Nephron progenitor cell (in vitro differentiated cells): ENCODE measurements around the gene EPHB1.

Source experiments
- DNase-seq: peaks from one replicate; pipeline ENCODE4 v3.0.0; 2021
- H3K27ac Mint-ChIP-seq: 2 replicates; pipeline ENCODE4 v1.8.0; 2021; ENCODE audit warnings: mild to moderate bottlenecking, moderate library complexity, mixed read lengths
- H3K27me3 Mint-ChIP-seq: 2 replicates; pipeline ENCODE4 v1.8.0; 2021; ENCODE audit warnings: mild to moderate bottlenecking, low read depth, mixed read lengths; ENCODE audit not compliant: poor library complexity
- H3K36me3 Mint-ChIP-seq: 2 replicates; pipeline ENCODE4 v1.8.0; 2021; ENCODE audit warnings: low read depth, mixed read lengths
- H3K4me1 Mint-ChIP-seq: 2 replicates; pipeline ENCODE4 v1.8.0; 2021; ENCODE audit warnings: mixed read lengths
- H3K4me3 Mint-ChIP-seq: 2 replicates; pipeline ENCODE4 v1.8.0; 2021; ENCODE audit warnings: mild to moderate bottlenecking, moderate library complexity, mixed read lengths
- H3K9me3 Mint-ChIP-seq: 2 replicates; pipeline ENCODE4 v1.8.0; 2021; ENCODE audit warnings: mild to moderate bottlenecking, moderate library complexity, mixed read lengths
- TF ChIP-seq, protein P1 (sequence below): fragments of 200-600 bp; sonication (generic); IDR thresholded peaks from 2 replicates; pipeline ENCODE4 v1.5.0; 2021; ENCODE audit warnings: antibody characterized with exemption

The EPHB1 gene

DNA sequence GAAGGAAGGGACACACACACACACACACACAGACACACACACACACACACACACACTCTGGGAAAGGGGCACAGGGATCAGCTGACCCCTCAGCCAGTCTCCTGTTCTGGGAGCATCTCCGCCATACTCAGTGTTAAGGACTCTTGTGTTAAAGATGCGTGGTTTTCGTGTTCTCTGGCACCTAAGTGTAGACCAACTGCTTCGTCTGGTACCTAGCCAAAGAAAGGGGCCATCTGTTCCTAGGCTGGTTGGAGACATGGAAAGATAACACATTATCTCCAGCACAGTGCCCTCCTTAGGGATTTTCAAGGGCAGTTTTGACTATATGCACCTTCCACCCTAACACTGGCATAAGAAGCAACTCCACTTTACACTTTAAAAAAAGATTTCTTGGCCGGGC is 65.1 kb downstream of the EPHB1 start:
- Mint-ChIP-seq H3K27me3 (peaks cover 7% of the 10 kb centered on the region), H3K27ac (no peak overlapping the region), H3K4me1 (peaks cover 28% of the 10 kb centered on the region), H3K4me3 (no peak overlapping the region), H3K36me3 (no peaks in the 10 kb centered on the region), H3K9me3 (no peaks in the 10 kb centered on the region)
- TF ChIP-seq, protein P1, sequence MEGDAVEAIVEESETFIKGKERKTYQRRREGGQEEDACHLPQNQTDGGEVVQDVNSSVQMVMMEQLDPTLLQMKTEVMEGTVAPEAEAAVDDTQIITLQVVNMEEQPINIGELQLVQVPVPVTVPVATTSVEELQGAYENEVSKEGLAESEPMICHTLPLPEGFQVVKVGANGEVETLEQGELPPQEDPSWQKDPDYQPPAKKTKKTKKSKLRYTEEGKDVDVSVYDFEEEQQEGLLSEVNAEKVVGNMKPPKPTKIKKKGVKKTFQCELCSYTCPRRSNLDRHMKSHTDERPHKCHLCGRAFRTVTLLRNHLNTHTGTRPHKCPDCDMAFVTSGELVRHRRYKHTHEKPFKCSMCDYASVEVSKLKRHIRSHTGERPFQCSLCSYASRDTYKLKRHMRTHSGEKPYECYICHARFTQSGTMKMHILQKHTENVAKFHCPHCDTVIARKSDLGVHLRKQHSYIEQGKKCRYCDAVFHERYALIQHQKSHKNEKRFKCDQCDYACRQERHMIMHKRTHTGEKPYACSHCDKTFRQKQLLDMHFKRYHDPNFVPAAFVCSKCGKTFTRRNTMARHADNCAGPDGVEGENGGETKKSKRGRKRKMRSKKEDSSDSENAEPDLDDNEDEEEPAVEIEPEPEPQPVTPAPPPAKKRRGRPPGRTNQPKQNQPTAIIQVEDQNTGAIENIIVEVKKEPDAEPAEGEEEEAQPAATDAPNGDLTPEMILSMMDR, result no peak
- DNase-seq, result no peak

DNA sequence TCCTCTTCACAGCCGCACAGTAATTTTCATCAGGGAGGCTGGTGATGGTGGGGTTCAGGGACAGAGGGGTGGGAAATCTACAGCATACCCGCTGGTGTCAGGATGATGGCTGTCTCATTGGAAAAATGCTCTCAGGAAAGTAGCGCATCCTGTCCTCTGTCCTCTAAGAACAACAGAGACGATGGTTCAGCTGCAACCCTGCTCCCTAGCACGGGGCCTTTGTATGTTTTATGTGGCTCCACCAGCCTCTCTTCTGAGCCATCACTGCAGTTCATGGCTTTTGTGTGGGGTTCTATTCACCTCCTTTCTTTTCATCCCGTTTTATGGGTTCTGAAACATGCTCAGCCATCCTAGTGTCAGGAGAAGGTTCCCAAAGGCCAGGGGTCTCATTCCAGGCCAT is 68.9 kb downstream of the EPHB1 start:
- no peak overlapping the region for H3K4me3 Mint-ChIP-seq
- H3K27ac Mint-ChIP-seq, result no peak overlapping the region
- H3K27me3 Mint-ChIP-seq, result peaks cover 19% of the 10 kb centered on the region
- H3K4me1 Mint-ChIP-seq, result peaks cover 19% of the 10 kb centered on the region
- no peaks in the 10 kb centered on the region for H3K9me3 Mint-ChIP-seq
- TF ChIP-seq, protein P1, result no peak
- H3K36me3 Mint-ChIP-seq, result no peaks in the 10 kb centered on the region
- DNase-seq, result no peak

DNA sequence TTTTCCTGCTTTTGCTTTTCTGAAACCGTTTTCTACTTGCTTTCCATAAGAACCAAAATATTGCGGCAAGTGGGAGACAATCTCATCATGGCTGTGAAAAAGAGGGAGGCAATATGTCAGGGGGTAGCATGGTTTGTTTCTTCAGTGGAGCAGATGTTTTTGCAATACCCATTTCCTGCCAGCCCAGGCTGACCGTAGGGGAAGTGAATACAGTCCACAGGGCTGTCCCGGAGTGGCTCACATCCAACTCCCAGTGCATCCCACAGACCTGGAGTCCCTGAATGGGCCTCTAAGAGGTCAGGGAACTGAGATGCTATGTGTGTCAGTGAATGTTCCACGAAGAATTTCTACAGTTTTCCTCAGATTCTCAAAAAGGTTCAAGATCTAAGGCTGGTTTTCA is 69.6 kb downstream of the EPHB1 start:
- Mint-ChIP-seq H3K27ac (peak overlapping the region; percentile 9), H3K9me3 (no peaks in the 10 kb centered on the region), H3K36me3 (no peaks in the 10 kb centered on the region), H3K4me3 (no peak overlapping the region), H3K27me3 (peaks cover 17% of the 10 kb centered on the region), H3K4me1 (peaks cover 19% of the 10 kb centered on the region)
- no peak for DNase-seq
- TF ChIP-seq, protein P1, result no peak

DNA sequence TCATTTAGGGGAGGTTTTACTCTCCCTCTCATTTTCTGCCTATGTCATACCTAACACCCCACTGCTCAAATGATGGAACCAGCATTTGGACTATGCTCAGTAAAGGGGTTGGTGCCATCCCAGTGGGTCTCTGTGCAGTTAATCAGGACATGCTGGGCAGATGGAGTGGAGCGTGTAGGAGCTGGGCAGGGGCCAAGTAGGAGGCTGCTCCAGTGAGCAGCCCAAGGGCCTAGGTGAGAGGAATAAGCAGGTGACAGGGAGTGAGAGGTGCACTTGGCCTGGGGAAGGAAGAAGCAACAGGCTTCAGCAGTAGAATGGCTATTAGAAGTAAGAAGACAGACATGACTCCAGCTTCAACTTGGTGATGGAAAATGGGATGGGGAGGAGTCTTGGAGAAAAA is 72.2 kb downstream of the EPHB1 start:
- Mint-ChIP-seq H3K4me1 (peaks cover 14% of the 10 kb centered on the region), H3K27me3 (peaks cover 27% of the 10 kb centered on the region), H3K27ac (no peak overlapping the region), H3K9me3 (no peaks in the 10 kb centered on the region), H3K36me3 (no peaks in the 10 kb centered on the region), H3K4me3 (no peak overlapping the region)
- no peak for DNase-seq
- TF ChIP-seq, protein P1, result no peak

DNA sequence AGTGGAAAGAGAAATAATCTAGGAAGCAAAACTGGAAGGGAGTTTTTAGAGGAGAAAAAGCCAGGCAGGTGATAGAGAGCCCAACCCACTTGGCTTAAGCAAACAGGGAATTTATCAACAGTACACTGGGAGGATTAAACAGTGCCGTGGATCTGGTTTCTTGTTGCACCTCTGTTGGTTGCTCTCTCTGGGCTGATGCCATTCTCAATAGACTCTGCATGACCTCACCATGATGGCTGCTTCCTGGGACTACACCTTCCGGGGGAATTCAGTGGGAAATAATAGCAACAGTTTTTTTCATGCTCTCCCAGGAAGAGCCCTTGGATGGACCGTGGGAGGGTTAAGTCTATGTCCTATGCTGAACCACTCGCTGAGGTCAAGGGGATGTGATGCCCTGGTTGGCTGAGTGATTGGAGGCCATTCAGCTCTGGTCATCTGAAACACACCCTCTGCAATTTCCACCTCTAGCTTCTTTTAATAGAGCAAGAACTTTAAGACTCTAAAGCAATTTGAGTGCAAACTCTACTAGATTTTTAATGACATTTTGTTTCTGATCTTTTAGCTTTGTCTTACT is 74.2 kb downstream of the EPHB1 start:
- no peak for DNase-seq
- Mint-ChIP-seq H3K36me3 (no peaks in the 10 kb centered on the region), H3K27me3 (peaks cover 34% of the 10 kb centered on the region), H3K9me3 (peaks cover 4% of the 10 kb centered on the region), H3K27ac (no peak overlapping the region), H3K4me1 (peaks cover 11% of the 10 kb centered on the region), H3K4me3 (no peak overlapping the region)
- TF ChIP-seq, protein P1, result no peak

DNA sequence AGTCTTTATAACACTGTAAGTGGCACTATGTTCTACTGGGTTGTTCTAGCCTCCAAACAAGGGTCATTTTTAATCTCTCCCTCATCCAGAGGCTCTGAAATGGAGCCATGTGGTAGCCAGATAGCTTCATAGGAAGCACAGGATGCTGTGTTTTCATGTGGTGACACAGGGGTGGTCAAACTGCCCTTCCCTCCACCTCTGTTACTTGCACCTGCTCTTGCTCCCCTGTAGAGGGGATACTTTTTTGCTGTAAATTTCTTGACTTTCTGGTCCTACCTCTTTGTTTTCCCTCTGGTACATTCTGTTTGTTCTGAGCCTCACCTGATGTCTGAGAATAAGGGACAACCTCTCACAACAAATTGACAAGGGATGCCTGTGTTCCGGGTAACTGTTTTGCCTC is 76.8 kb downstream of the EPHB1 start:
- Mint-ChIP-seq H3K36me3 (no peaks in the 10 kb centered on the region), H3K4me3 (no peak overlapping the region), H3K4me1 (peaks cover 5% of the 10 kb centered on the region), H3K27me3 (peaks cover 37% of the 10 kb centered on the region), H3K27ac (no peak overlapping the region), H3K9me3 (peaks cover 4% of the 10 kb centered on the region)
- no peak for DNase-seq
- TF ChIP-seq, protein P1, result no peak
